ENCODE results near the gene NCR2. TPM values are rescaled to one million over a fixed set of nuclear protein-coding genes. Genes with fewer than 3 reads are reported as not detected.

NCR2 gene
- total RNA-seq, 1 donor from 2014 or later, result not detected

GRCh38 chr6:41374618-41375590 lies 39.5 kb downstream of the NCR2 start:
- intact Hi-C loops (cut with DNase I), result loop anchor here (10.0 kb wide), 1 partner anchor 80 kb away; no protein-coding TSS in a partner anchor
- no peak for ATAC-seq (ENCODE audit: poor library complexity)
- DNase-seq, result no peak

GRCh38 chr6:41375598-41376151 lies 40.3 kb downstream of the NCR2 start:
- DNase-seq, result no peak
- intact Hi-C loops (cut with DNase I), result loop anchor here (10.0 kb wide), 1 partner anchor 79 kb away; no protein-coding TSS in a partner anchor
- ATAC-seq (ENCODE audit: poor library complexity), result no peak

GRCh38 chr6:41376176-41376575 lies 40.8 kb downstream of the NCR2 start:
- intact Hi-C loops (cut with DNase I), result loop anchor here (10.0 kb wide), 1 partner anchor 79 kb away; no protein-coding TSS in a partner anchor
- ATAC-seq (ENCODE audit: poor library complexity) (no peak), DNase-seq (no peak)

- DNase-seq (no peak), ATAC-seq (ENCODE audit: poor library complexity) (no peak)
- intact Hi-C loops (cut with DNase I), result loop anchor here (10.0 kb wide), 1 partner anchor 78 kb away; no protein-coding TSS in a partner anchor
Observed at GRCh38 chr6:41377071-41377470, 41.7 kb downstream of the NCR2 start.

GRCh38 chr6:41379306-41379705 lies 43.9 kb downstream of the NCR2 start:
- intact Hi-C loops (cut with DNase I), result loop anchor here (10.0 kb wide), 1 partner anchor 75 kb away; no protein-coding TSS in a partner anchor
- no peak for DNase-seq
- ATAC-seq (ENCODE audit: poor library complexity), result no peak

- DNase-seq (no peak), ATAC-seq (ENCODE audit: poor library complexity) (no peak)
- intact Hi-C loops (cut with DNase I), result no loop called here
Observed at GRCh38 chr6:41386594-41386993, 51.2 kb downstream of the NCR2 start.

- DNase-seq (no peak), ATAC-seq (ENCODE audit: poor library complexity) (no peak)
- intact Hi-C loops (cut with DNase I), result no loop called here
Observed at GRCh38 chr6:41392246-41392645, 56.8 kb downstream of the NCR2 start.

GRCh38 chr6:41396335-41396734 lies 60.9 kb downstream of the NCR2 start:
- ATAC-seq (ENCODE audit: poor library complexity), result peak; percentile 56
- DNase-seq, result peak; percentile 44

GRCh38 chr6:41399424-41399823 lies 64.0 kb downstream of the NCR2 start:
- DNase-seq (no peak), ATAC-seq (ENCODE audit: poor library complexity) (no peak)
- intact Hi-C loops (cut with DNase I), result no loop called here

More at GRCh38 chr6:41396335-41396734, 60.9 kb downstream of the NCR2 start:
- intact Hi-C loops (cut with DNase I), result no loop called here

Other genes starting within 250 kb of the NCR2 start
- not detected for gene TREML1, start 181.3 kb upstream of the NCR2 start, total RNA-seq
- gene TREM2, start 172.5 kb upstream of the NCR2 start, total RNA-seq, result 0.35 TPM
- gene TREML2, start 134.5 kb upstream of the NCR2 start, total RNA-seq, result not detected
- not detected for gene TREML4, start 107.3 kb upstream of the NCR2 start, total RNA-seq
- gene TREM1, start 48.9 kb upstream of the NCR2 start, total RNA-seq, result 0.67 TPM
- 14.4 TPM for gene FOXP4, start 210.8 kb downstream of the NCR2 start, total RNA-seq